ENCODE data around the gene PPM1M. TPM values are rescaled to one million over a fixed set of nuclear protein-coding genes. Genes with fewer than 3 reads are reported as not detected.

PPM1M gene
- total and polyA plus RNA-seq, 2 experiments from 2014 or later = 10.7 to 13.1 TPM

DNA sequence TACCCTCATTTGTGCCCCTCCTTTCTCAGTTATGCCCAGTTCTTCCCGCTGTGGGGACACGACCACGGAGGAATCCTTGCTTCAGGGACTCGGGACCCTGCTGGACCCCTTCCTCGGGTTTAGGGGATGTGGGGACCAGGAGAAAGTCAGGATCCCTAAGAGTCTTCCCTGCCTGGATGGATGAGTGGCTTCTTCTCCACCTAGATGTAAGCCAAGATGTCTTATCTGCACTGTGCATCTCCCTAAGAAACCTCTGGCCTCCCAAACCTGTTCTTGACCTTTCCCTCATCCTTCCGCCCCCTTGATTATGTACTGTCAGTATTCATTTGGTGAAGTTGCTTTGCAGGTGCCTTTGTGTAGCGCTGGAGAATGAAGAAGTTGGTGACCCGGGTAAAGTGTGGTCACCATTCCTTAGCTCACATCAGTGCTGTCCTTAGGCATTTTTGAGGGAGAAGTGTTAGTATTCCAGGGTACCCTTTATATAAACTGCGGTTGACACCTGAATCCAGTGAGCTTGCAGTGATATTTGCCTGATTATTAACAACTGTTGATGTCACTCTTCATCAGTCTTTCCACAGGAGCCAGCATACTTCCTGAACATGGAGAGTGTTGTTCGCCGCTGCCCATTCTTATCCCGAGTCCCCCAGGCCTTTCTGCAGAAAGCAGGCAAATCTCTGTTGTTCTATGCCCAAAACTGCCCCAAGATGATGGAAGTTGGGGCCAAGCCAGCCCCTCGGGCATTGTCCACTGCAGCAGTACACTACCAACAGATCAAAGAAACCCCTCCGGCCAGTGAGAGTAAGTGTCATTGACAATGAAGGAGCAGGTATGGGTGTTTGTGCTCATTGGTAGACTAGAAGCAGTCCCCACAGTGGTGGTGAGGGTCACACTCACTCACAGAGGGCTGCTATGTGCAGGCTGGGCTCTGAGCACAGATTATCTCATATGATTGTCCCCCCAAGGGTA is 46.6 kb upstream of the PPM1M start:
- peaks cover 6% of the 10 kb centered on the region for H3K4me1 ChIP-seq (ENCODE audit: low read depth)
- TF ChIP-seq, protein P1, sequence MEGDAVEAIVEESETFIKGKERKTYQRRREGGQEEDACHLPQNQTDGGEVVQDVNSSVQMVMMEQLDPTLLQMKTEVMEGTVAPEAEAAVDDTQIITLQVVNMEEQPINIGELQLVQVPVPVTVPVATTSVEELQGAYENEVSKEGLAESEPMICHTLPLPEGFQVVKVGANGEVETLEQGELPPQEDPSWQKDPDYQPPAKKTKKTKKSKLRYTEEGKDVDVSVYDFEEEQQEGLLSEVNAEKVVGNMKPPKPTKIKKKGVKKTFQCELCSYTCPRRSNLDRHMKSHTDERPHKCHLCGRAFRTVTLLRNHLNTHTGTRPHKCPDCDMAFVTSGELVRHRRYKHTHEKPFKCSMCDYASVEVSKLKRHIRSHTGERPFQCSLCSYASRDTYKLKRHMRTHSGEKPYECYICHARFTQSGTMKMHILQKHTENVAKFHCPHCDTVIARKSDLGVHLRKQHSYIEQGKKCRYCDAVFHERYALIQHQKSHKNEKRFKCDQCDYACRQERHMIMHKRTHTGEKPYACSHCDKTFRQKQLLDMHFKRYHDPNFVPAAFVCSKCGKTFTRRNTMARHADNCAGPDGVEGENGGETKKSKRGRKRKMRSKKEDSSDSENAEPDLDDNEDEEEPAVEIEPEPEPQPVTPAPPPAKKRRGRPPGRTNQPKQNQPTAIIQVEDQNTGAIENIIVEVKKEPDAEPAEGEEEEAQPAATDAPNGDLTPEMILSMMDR (IDR thresholded peaks at IDR 0.05; ENCODE audit: low read depth, low read length) = no peak
- H3K27ac ChIP-seq = no peak overlapping the region
- H3K27me3 ChIP-seq = no peaks in the 10 kb centered on the region
- H3K36me3 ChIP-seq = peaks cover 41% of the 10 kb centered on the region
- H3K9me3 ChIP-seq (ENCODE audit: low read depth) = no peaks in the 10 kb centered on the region
- peak overlapping the region; percentile 85 for H3K4me3 ChIP-seq
- DNase-seq (ENCODE audit: low read depth in 1 of 2, low spot score in 1 of 2) = no peak

DNA sequence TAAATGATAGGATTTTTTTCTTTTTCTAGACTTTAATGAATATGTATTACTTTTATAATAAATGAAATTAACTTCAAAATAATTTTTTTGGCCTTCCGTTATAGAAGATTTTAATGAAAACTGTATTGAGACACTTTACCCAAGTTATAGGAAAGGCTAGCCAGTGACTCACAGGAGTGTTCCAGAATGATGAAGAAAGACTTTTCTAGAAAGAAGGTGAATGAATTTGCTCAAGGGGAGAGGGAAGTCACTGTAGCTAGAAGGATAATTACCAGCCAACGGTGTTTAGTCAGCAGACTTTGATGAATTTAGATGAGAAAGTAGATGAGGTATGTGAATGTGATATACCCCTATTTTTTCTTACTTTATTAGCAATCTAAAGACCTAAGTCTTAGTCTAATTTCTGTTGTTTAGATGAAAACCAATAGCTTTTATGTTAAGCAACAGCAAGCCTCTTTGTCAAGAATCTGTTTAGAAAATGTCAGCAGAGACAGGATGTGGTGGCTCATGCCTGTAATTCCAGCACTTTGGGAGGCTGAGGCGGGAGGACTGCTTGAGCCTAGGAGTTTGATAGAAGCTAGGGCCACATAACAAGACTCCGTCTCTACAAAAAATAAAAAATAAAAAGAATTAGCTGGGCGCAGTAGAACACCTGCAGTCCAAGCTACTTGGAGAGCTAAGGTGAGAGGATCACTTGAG is 44.4 kb upstream of the PPM1M start:
- Histone ChIP-seq H3K36me3 (peaks cover 63% of the 10 kb centered on the region), H3K4me3 (no peak overlapping the region), H3K27me3 (no peaks in the 10 kb centered on the region), H3K27ac (no peak overlapping the region), H3K4me1 (ENCODE audit: low read depth) (peaks cover 6% of the 10 kb centered on the region), H3K9me3 (ENCODE audit: low read depth) (no peaks in the 10 kb centered on the region)
- TF ChIP-seq, protein P1 (IDR thresholded peaks at IDR 0.05; ENCODE audit: low read depth, low read length) = no peak
- DNase-seq (ENCODE audit: low read depth in 1 of 2, low spot score in 1 of 2) = no peak

- no peak overlapping the region for H3K4me3 ChIP-seq
- peaks cover 2% of the 10 kb centered on the region for H3K4me1 ChIP-seq (ENCODE audit: low read depth)
- peaks cover 73% of the 10 kb centered on the region for H3K36me3 ChIP-seq
- DNase-seq (ENCODE audit: low read depth in 1 of 2, low spot score in 1 of 2) = no peak
- TF ChIP-seq, protein P1 (IDR thresholded peaks at IDR 0.05; ENCODE audit: low read depth, low read length) = no peak
- H3K27ac ChIP-seq = no peak overlapping the region
- no peaks in the 10 kb centered on the region for H3K9me3 ChIP-seq (ENCODE audit: low read depth)
- no peaks in the 10 kb centered on the region for H3K27me3 ChIP-seq
Measured at GRCh38 chr3:52202384-52203077, 43.0 kb upstream of the PPM1M start.

- H3K4me1 ChIP-seq (ENCODE audit: low read depth) = no peaks in the 10 kb centered on the region
- H3K4me3 ChIP-seq = no peak overlapping the region
- H3K27me3 ChIP-seq = no peaks in the 10 kb centered on the region
- peaks cover 85% of the 10 kb centered on the region for H3K36me3 ChIP-seq
- TF ChIP-seq, protein P1 (IDR thresholded peaks at IDR 0.05; ENCODE audit: low read depth, low read length) = no peak
- DNase-seq (ENCODE audit: low read depth in 1 of 2, low spot score in 1 of 2) = no peak
- no peaks in the 10 kb centered on the region for H3K9me3 ChIP-seq (ENCODE audit: low read depth)
- no peak overlapping the region for H3K27ac ChIP-seq
Measured at GRCh38 chr3:52203701-52204100, 41.9 kb upstream of the PPM1M start.

DNA sequence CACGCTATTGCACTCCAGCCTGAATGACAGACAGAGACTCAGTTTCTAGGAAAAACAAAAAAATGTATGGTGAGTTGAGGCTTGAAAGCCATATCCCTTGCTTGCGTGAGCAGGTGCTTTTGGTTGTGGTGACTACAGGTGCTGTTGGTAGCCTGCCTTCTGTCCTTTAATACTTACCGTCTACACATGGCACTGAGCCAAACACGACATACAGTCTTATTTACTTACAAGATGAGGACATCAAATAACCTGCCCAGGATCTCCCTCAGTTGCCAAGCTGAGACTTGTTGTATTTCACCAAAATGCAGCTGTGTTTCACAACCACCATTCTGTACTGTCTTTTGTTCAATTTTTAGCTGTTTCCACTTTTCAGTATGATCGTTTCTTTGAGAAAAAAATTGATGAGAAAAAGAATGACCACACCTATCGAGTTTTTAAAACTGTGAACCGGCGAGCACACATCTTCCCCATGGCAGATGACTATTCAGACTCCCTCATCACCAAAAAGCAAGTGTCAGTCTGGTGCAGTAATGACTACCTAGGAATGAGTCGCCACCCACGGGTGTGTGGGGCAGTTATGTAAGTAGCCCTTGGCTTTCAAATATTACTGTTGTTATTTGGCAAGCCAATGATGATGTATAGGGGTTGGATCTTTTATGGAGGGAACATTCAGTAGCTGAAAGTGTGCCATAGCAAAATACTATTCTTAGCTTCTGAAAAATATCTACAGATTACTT is 41.1 kb upstream of the PPM1M start:
- Histone ChIP-seq H3K4me1 (ENCODE audit: low read depth) (no peaks in the 10 kb centered on the region), H3K9me3 (ENCODE audit: low read depth) (no peaks in the 10 kb centered on the region), H3K27me3 (no peaks in the 10 kb centered on the region), H3K27ac (no peak overlapping the region), H3K4me3 (no peak overlapping the region), H3K36me3 (peaks cover 87% of the 10 kb centered on the region)
- TF ChIP-seq, protein P1 (IDR thresholded peaks at IDR 0.05; ENCODE audit: low read depth, low read length) = no peak
- DNase-seq (ENCODE audit: low read depth in 1 of 2, low spot score in 1 of 2) = no peak
